ENCODE results near the gene HAUS6.
A peak's percentile ranks its signal among the peaks of the same experiment; 100 is the strongest.

Gene HAUS6

GRCh38 chr9:19133549-19134345 lies 31.0 kb upstream of the HAUS6 start:
- H3K27me3 ChIP-seq (ENCODE audit: control insufficient read depth, insufficient read depth, low read length) = no peaks in the 10 kb centered on the region
- H3K9ac ChIP-seq (ENCODE audit: low read depth, low read length) = no peak overlapping the region
- H3K36me3 ChIP-seq (ENCODE audit: insufficient read depth, low read length) = no peaks in the 10 kb centered on the region
- no peaks in the 10 kb centered on the region for H3K9me3 ChIP-seq (replicated peaks; ENCODE audit: low read length)
- peak overlapping the region; percentile 50 for H3K4me2 ChIP-seq (ENCODE audit: low read length)
- peaks cover 41% of the 10 kb centered on the region for H3K4me1 ChIP-seq (ENCODE audit: control insufficient read depth, insufficient read depth, low read length)
- H3K4me3 ChIP-seq (ENCODE audit: low read length) = no peak overlapping the region

- Histone ChIP-seq H3K4me1 (ENCODE audit: control insufficient read depth, insufficient read depth, low read length) (peaks cover 45% of the 10 kb centered on the region), H3K9me3 (replicated peaks; ENCODE audit: low read length) (no peaks in the 10 kb centered on the region), H3K9ac (ENCODE audit: low read depth, low read length) (peak overlapping the region; percentile 26), H3K4me2 (ENCODE audit: low read length) (peak overlapping the region; percentile 69), H3K27me3 (ENCODE audit: control insufficient read depth, insufficient read depth, low read length) (no peaks in the 10 kb centered on the region), H3K4me3 (ENCODE audit: low read length) (peak overlapping the region; percentile 11), H3K36me3 (ENCODE audit: insufficient read depth, low read length) (peaks cover 6% of the 10 kb centered on the region)
Measured at GRCh38 chr9:19130436-19130835, 27.7 kb upstream of the HAUS6 start.

- Histone ChIP-seq H3K27me3 (ENCODE audit: control insufficient read depth, insufficient read depth, low read length) (no peaks in the 10 kb centered on the region), H3K9ac (ENCODE audit: low read depth, low read length) (peak overlapping the region; percentile 97), H3K4me1 (ENCODE audit: control insufficient read depth, insufficient read depth, low read length) (peaks cover 54% of the 10 kb centered on the region), H3K4me2 (ENCODE audit: low read length) (peak overlapping the region; percentile 79), H3K36me3 (ENCODE audit: insufficient read depth, low read length) (peaks cover 29% of the 10 kb centered on the region), H3K9me3 (replicated peaks; ENCODE audit: low read length) (no peaks in the 10 kb centered on the region), H3K4me3 (ENCODE audit: low read length) (peak overlapping the region; percentile 97)
Measured at GRCh38 chr9:19127871-19128500, 25.3 kb upstream of the HAUS6 start.

GRCh38 chr9:19124430-19124793 lies 21.7 kb upstream of the HAUS6 start:
- no peaks in the 10 kb centered on the region for H3K27me3 ChIP-seq (ENCODE audit: control insufficient read depth, insufficient read depth, low read length)
- H3K4me3 ChIP-seq (ENCODE audit: low read length) = peak overlapping the region; percentile 45
- peaks cover 49% of the 10 kb centered on the region for H3K4me1 ChIP-seq (ENCODE audit: control insufficient read depth, insufficient read depth, low read length)
- H3K9me3 ChIP-seq (replicated peaks; ENCODE audit: low read length) = no peaks in the 10 kb centered on the region
- peaks cover 62% of the 10 kb centered on the region for H3K36me3 ChIP-seq (ENCODE audit: insufficient read depth, low read length)
- peak overlapping the region; percentile 3 for H3K9ac ChIP-seq (ENCODE audit: low read depth, low read length)
- H3K4me2 ChIP-seq (ENCODE audit: low read length) = peak overlapping the region; percentile 79

GRCh38 chr9:19122490-19123042 lies 19.9 kb upstream of the HAUS6 start:
- Histone ChIP-seq H3K4me1 (ENCODE audit: control insufficient read depth, insufficient read depth, low read length) (peaks cover 54% of the 10 kb centered on the region), H3K9me3 (replicated peaks; ENCODE audit: low read length) (no peaks in the 10 kb centered on the region), H3K27me3 (ENCODE audit: control insufficient read depth, insufficient read depth, low read length) (no peaks in the 10 kb centered on the region), H3K4me3 (ENCODE audit: low read length) (no peak overlapping the region), H3K9ac (ENCODE audit: low read depth, low read length) (no peak overlapping the region), H3K4me2 (ENCODE audit: low read length) (no peak overlapping the region), H3K36me3 (ENCODE audit: insufficient read depth, low read length) (peaks cover 79% of the 10 kb centered on the region)

- no peak overlapping the region for H3K9ac ChIP-seq (ENCODE audit: low read depth, low read length)
- no peak overlapping the region for H3K4me3 ChIP-seq (ENCODE audit: low read length)
- no peaks in the 10 kb centered on the region for H3K27me3 ChIP-seq (ENCODE audit: control insufficient read depth, insufficient read depth, low read length)
- H3K4me1 ChIP-seq (ENCODE audit: control insufficient read depth, insufficient read depth, low read length) = peaks cover 67% of the 10 kb centered on the region
- peaks cover 91% of the 10 kb centered on the region for H3K36me3 ChIP-seq (ENCODE audit: insufficient read depth, low read length)
- H3K9me3 ChIP-seq (replicated peaks; ENCODE audit: low read length) = no peaks in the 10 kb centered on the region
- no peak overlapping the region for H3K4me2 ChIP-seq (ENCODE audit: low read length)
Measured at GRCh38 chr9:19120877-19121276, 18.2 kb upstream of the HAUS6 start.

- Histone ChIP-seq H3K4me3 (ENCODE audit: low read length) (no peak overlapping the region), H3K27me3 (ENCODE audit: control insufficient read depth, insufficient read depth, low read length) (no peaks in the 10 kb centered on the region), H3K36me3 (ENCODE audit: insufficient read depth, low read length) (peaks cover 90% of the 10 kb centered on the region), H3K9me3 (replicated peaks; ENCODE audit: low read length) (no peaks in the 10 kb centered on the region), H3K9ac (ENCODE audit: low read depth, low read length) (peak overlapping the region; percentile 33), H3K4me1 (ENCODE audit: control insufficient read depth, insufficient read depth, low read length) (peaks cover 63% of the 10 kb centered on the region), H3K4me2 (ENCODE audit: low read length) (no peak overlapping the region)
Measured at GRCh38 chr9:19119801-19120440, 17.2 kb upstream of the HAUS6 start.

GRCh38 chr9:19119246-19119645 lies 16.5 kb upstream of the HAUS6 start:
- Histone ChIP-seq H3K4me3 (ENCODE audit: low read length) (peak overlapping the region; percentile 7), H3K4me1 (ENCODE audit: control insufficient read depth, insufficient read depth, low read length) (peaks cover 62% of the 10 kb centered on the region), H3K9ac (ENCODE audit: low read depth, low read length) (peak overlapping the region; percentile 33), H3K4me2 (ENCODE audit: low read length) (peak overlapping the region; percentile 14), H3K9me3 (replicated peaks; ENCODE audit: low read length) (no peaks in the 10 kb centered on the region), H3K36me3 (ENCODE audit: insufficient read depth, low read length) (peaks cover 90% of the 10 kb centered on the region), H3K27me3 (ENCODE audit: control insufficient read depth, insufficient read depth, low read length) (no peaks in the 10 kb centered on the region)

- H3K4me2 ChIP-seq (ENCODE audit: low read length) = no peak overlapping the region
- no peak overlapping the region for H3K9ac ChIP-seq (ENCODE audit: low read depth, low read length)
- H3K4me3 ChIP-seq (ENCODE audit: low read length) = no peak overlapping the region
- no peaks in the 10 kb centered on the region for H3K9me3 ChIP-seq (replicated peaks; ENCODE audit: low read length)
- peaks cover 57% of the 10 kb centered on the region for H3K4me1 ChIP-seq (ENCODE audit: control insufficient read depth, insufficient read depth, low read length)
- peaks cover 76% of the 10 kb centered on the region for H3K36me3 ChIP-seq (ENCODE audit: insufficient read depth, low read length)
- H3K27me3 ChIP-seq (ENCODE audit: control insufficient read depth, insufficient read depth, low read length) = no peaks in the 10 kb centered on the region
Measured at GRCh38 chr9:19117039-19117716, 14.5 kb upstream of the HAUS6 start.

- H3K36me3 ChIP-seq (ENCODE audit: insufficient read depth, low read length) = peaks cover 69% of the 10 kb centered on the region
- peak overlapping the region; percentile 18 for H3K4me2 ChIP-seq (ENCODE audit: low read length)
- H3K9ac ChIP-seq (ENCODE audit: low read depth, low read length) = no peak overlapping the region
- H3K27me3 ChIP-seq (ENCODE audit: control insufficient read depth, insufficient read depth, low read length) = no peaks in the 10 kb centered on the region
- peaks cover 57% of the 10 kb centered on the region for H3K4me1 ChIP-seq (ENCODE audit: control insufficient read depth, insufficient read depth, low read length)
- no peaks in the 10 kb centered on the region for H3K9me3 ChIP-seq (replicated peaks; ENCODE audit: low read length)
- H3K4me3 ChIP-seq (ENCODE audit: low read length) = no peak overlapping the region
Measured at GRCh38 chr9:19116107-19116790, 13.5 kb upstream of the HAUS6 start.
